WERI-Rb-1 (cell line): Measurements from ENCODE around the gene MAP1B.
A peak's percentile ranks its signal among the peaks of the same experiment; 100 is the strongest.
"Not testable (repeated sequence)": the region's sequence is repeated elsewhere in the genome, so short reads cannot be mapped to it uniquely, and the experiment has no call there.

Source experiments
- DNase-seq: peaks from one replicate; pipeline ENCODE4 v3.0.0-alpha.2; 2020
- H3K27ac ChIP-seq: fragments of 250-450 bp; sonication (Bioruptor Pico); 2 replicates; pipeline ENCODE4 v1.5.1; 2020; ENCODE audit warnings: mild to moderate bottlenecking, moderate library complexity
- H3K27me3 ChIP-seq: fragments of 250-450 bp; sonication (Bioruptor Pico); 2 replicates; pipeline ENCODE4 v1.5.1; 2021; ENCODE audit warnings: mild to moderate bottlenecking, low read depth, moderate library complexity; ENCODE audit not compliant: insufficient read depth, severe bottlenecking
- H3K36me3 ChIP-seq: fragments of 250-450 bp; sonication (Bioruptor Pico); 2 replicates; pipeline ENCODE4 v1.5.1; 2020; ENCODE audit warnings: mild to moderate bottlenecking, moderate library complexity
- H3K4me3 ChIP-seq: 2 replicates; pipeline ENCODE4 v1.5.1; 2011; ENCODE audit warnings: low read depth, mild to moderate bottlenecking, control low read depth, low read length
- H3K9me3 ChIP-seq: fragments of 250-450 bp; sonication (Bioruptor Pico); 2 replicates; pipeline ENCODE4 v1.5.1; 2021; ENCODE audit warnings: mild to moderate bottlenecking, moderate library complexity; ENCODE audit not compliant: severe bottlenecking
- TF ChIP-seq, protein P1 (sequence below): IDR thresholded peaks from 2 replicates; pipeline ENCODE4 v1.5.1; 2011; ENCODE audit warnings: low read depth, mild to moderate bottlenecking, control low read depth, inconsistent platforms, low read length

MAP1B gene

GRCh38 chr5:72166070-72166979 is 59.0 kb downstream of the MAP1B start:
- peak; percentile 35 for DNase-seq
- TF ChIP-seq, protein P1, sequence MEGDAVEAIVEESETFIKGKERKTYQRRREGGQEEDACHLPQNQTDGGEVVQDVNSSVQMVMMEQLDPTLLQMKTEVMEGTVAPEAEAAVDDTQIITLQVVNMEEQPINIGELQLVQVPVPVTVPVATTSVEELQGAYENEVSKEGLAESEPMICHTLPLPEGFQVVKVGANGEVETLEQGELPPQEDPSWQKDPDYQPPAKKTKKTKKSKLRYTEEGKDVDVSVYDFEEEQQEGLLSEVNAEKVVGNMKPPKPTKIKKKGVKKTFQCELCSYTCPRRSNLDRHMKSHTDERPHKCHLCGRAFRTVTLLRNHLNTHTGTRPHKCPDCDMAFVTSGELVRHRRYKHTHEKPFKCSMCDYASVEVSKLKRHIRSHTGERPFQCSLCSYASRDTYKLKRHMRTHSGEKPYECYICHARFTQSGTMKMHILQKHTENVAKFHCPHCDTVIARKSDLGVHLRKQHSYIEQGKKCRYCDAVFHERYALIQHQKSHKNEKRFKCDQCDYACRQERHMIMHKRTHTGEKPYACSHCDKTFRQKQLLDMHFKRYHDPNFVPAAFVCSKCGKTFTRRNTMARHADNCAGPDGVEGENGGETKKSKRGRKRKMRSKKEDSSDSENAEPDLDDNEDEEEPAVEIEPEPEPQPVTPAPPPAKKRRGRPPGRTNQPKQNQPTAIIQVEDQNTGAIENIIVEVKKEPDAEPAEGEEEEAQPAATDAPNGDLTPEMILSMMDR: no peak
- no peaks in the 10 kb centered on the region for H3K27me3 ChIP-seq
- no peaks in the 10 kb centered on the region for H3K9me3 ChIP-seq
- peak overlapping the region; percentile 4; the same call in 1 of the 2 replicates for H3K27ac ChIP-seq
- no peak overlapping the region for H3K4me3 ChIP-seq
- peaks cover 67% of the 10 kb centered on the region for H3K36me3 ChIP-seq

DNA sequence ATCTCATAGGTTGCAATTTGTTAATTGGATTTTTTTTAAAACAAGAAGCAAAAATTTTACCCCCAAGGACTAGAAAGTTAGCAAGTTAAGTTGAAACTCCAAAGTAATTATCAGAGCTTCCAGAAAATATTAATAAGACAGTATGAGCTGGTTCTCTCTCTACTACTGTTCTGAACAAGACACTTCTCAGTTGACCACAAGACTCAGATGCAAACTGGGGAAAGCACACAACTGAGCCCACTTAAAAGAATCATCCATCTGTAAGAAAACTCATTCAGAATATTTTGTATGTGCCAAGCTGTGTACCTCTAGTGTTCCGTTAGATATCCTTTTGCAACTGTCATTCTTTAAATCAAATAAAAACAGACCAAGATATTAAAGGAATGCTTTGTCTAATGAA is 60.0 kb downstream of the MAP1B start:
- no peak overlapping the region for H3K27ac ChIP-seq
- DNase-seq: no peak
- no peaks in the 10 kb centered on the region for H3K27me3 ChIP-seq
- peaks cover 70% of the 10 kb centered on the region for H3K36me3 ChIP-seq
- TF ChIP-seq, protein P1: no peak
- H3K9me3 ChIP-seq: no peaks in the 10 kb centered on the region
- no peak overlapping the region for H3K4me3 ChIP-seq

DNA sequence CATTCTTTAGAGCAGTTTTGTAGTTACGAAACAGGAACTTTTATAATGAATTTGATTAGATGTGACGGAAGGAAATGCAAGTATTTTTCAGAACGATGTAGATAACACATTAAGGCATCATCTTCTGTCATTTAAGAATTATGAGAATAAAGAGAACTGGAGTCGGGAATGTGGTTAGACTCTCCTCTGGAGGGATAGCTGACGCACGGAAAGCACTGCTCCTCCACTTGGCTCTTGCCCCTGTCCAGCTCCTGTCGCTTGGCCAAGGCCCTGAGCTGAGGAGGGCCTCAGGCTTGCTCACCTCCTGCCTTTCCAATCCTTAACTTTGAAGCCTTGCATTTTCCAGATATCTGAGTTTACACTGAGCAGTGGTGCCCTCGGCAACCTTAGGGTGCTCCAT is 60.5 kb downstream of the MAP1B start:
- TF ChIP-seq, protein P1: no peak
- Histone ChIP-seq H3K27ac (no peak overlapping the region), H3K36me3 (peaks cover 66% of the 10 kb centered on the region), H3K4me3 (no peak overlapping the region), H3K9me3 (no peaks in the 10 kb centered on the region), H3K27me3 (no peaks in the 10 kb centered on the region)
- no peak for DNase-seq

- H3K27me3 ChIP-seq: no peaks in the 10 kb centered on the region
- TF ChIP-seq, protein P1: no peak
- no peak for DNase-seq
- H3K36me3 ChIP-seq: peaks cover 70% of the 10 kb centered on the region
- no peak overlapping the region for H3K4me3 ChIP-seq
- no peaks in the 10 kb centered on the region for H3K9me3 ChIP-seq
- H3K27ac ChIP-seq: no peak overlapping the region
Observed at GRCh38 chr5:72170101-72170500, 62.8 kb downstream of the MAP1B start.

GRCh38 chr5:72171181-72171580 is 63.9 kb downstream of the MAP1B start:
- H3K9me3 ChIP-seq, H3K27me3 ChIP-seq, H3K27ac ChIP-seq, H3K4me3 ChIP-seq, DNase-seq: not testable (repeated sequence)
- H3K36me3 ChIP-seq: peaks cover 70% of the 10 kb centered on the region

DNA sequence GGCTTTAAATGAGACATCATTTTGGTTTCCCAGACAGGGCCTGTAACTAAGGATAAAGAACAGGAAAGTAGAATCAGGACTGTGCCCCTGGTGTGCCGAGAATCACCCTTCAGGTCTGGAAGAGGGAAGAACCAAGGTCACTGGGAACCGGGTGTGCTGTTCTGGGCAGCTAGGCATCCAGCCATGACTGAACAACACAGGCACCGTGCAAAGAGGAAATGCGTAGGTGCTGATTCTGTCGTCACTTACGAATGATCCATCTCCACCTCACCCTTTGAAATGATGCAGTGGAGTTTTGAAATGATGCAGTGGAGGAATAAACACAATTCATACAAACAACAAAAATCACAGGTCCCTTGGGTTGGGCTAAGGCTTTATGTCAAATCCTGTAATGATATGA is 64.4 kb downstream of the MAP1B start:
- H3K36me3 ChIP-seq: peaks cover 70% of the 10 kb centered on the region
- H3K27me3 ChIP-seq: no peaks in the 10 kb centered on the region
- no peaks in the 10 kb centered on the region for H3K9me3 ChIP-seq
- TF ChIP-seq, protein P1: no peak
- H3K4me3 ChIP-seq: no peak overlapping the region
- no peak for DNase-seq
- H3K27ac ChIP-seq: no peak overlapping the region
